HEK293 (cell line): ENCODE data around the gene TUBB2A.

Source experiments
- CTCF ChIA-PET: fragments of 350-600 bp; formaldehyde crosslinking; extraction: SDS; loops from one replicate; lab custom pipeline; 2021; ENCODE audit warnings: antibody characterized with exemption; lab: Yijun Ruan, JAX
- POLR2A ChIA-PET: fragments of 300-600 bp; formaldehyde crosslinking; extraction: SDS; loops from one replicate; lab custom pipeline; 2020; ENCODE audit warnings: antibody characterized with exemption, inconsistent platforms; lab: Yijun Ruan, JAX
- H3K27ac ChIP-seq: fragments of 200-500 bp; sonication (Bioruptor generic); 2 replicates; pipeline ENCODE4 v1.5.1; 2014; ENCODE audit warnings: low read depth, low read length, control low read depth, inconsistent platforms; ENCODE audit errors: extremely low read depth
- H3K36me3 ChIP-seq, 2 experiments: fragments of 200-500 bp in 1 of 2; sonication (Bioruptor generic) in 1 of 2; 1 replicate in 1 of 2; 2 replicates in 1 of 2; pipeline ENCODE4 v1.5.1; 2014 to 2017; ENCODE audit warnings: inconsistent platforms in 2 of 2, low read length in 2 of 2; ENCODE audit not compliant: control insufficient read depth in 2 of 2, insufficient read depth in 1 of 2
- H3K4me1 ChIP-seq: fragments of 200-500 bp; sonication (Bioruptor generic); 2 replicates; pipeline ENCODE4 v1.5.1; 2014; ENCODE audit warnings: mild to moderate bottlenecking, low read length, inconsistent platforms; ENCODE audit not compliant: control insufficient read depth, insufficient read depth
- H3K4me3 ChIP-seq: 2 replicates; pipeline ENCODE4 v1.5.1; 2011; ENCODE audit warnings: low read depth, mild to moderate bottlenecking, control low read depth, low read length, moderate library complexity
- H3K9me3 ChIP-seq: fragments of 200-500 bp; sonication (Bioruptor generic); 2 replicates; pipeline ENCODE4 v1.5.1; 2014; ENCODE audit warnings: low read depth, low read length, inconsistent platforms; ENCODE audit not compliant: control insufficient read depth, insufficient read depth
- FEZF1 ChIP-seq: fragments of 450-650 bp; formaldehyde crosslinking; IDR thresholded peaks from 2 replicates; pipeline ENCODE4 v1.5.1; 2016; ENCODE audit warnings: missing biosample characterization, missing genetic modification characterization
- HOXC10 ChIP-seq: sonication (generic); formaldehyde crosslinking; IDR thresholded peaks from 2 replicates; pipeline ENCODE4 v1.8.1; 2023; ENCODE audit warnings: mild to moderate bottlenecking, missing genetic modification reagents
- HOXD13 ChIP-seq: sonication (generic); formaldehyde crosslinking; IDR thresholded peaks from 2 replicates; pipeline ENCODE4 v1.8.0; 2022; ENCODE audit warnings: missing genetic modification reagents, borderline replicate concordance
- PBX3 ChIP-seq: sonication (generic); formaldehyde crosslinking; IDR thresholded peaks from 2 replicates; pipeline ENCODE4 v1.8.1; 2022; ENCODE audit warnings: mild to moderate bottlenecking, moderate library complexity, missing genetic modification reagents
- PRDM6 ChIP-seq: fragments of 450-650 bp; formaldehyde crosslinking; IDR thresholded peaks from 2 replicates; pipeline ENCODE4 v1.5.1; 2017; ENCODE audit warnings: missing biosample characterization, missing genetic modification characterization
- ZBTB7A ChIP-seq: fragments of 450-650 bp; formaldehyde crosslinking; IDR thresholded peaks from 2 replicates; pipeline ENCODE4 v1.5.1; 2016; ENCODE audit warnings: low read depth, missing biosample characterization, missing genetic modification characterization
- ZFP37 ChIP-seq: fragments of 450-650 bp; formaldehyde crosslinking; IDR thresholded peaks from 2 replicates; pipeline ENCODE4 v1.5.1; 2016; ENCODE audit warnings: missing biosample characterization, missing genetic modification characterization
- ZNF132 ChIP-seq: fragments of 450-650 bp; formaldehyde crosslinking; IDR thresholded peaks from 2 replicates; pipeline ENCODE4 v1.5.1; 2017; ENCODE audit warnings: missing biosample characterization, missing genetic modification characterization, borderline replicate concordance
- ZNF138 ChIP-seq: fragments of 450-650 bp; formaldehyde crosslinking; IDR thresholded peaks from 2 replicates; pipeline ENCODE4 v1.5.1; 2016; ENCODE audit warnings: missing biosample characterization, missing genetic modification characterization, borderline replicate concordance
- ZNF148 ChIP-seq: fragments of 450-650 bp; formaldehyde crosslinking; IDR thresholded peaks from 2 replicates; pipeline ENCODE4 v1.5.0; 2017; ENCODE audit warnings: missing biosample characterization, missing genetic modification characterization, borderline replicate concordance
- ZNF202 ChIP-seq: fragments of 450-650 bp; formaldehyde crosslinking; IDR thresholded peaks from 2 replicates; pipeline ENCODE4 v1.5.1; 2016; ENCODE audit warnings: missing biosample characterization, missing genetic modification characterization, borderline replicate concordance
- ZNF23 ChIP-seq: fragments of 450-650 bp; formaldehyde crosslinking; IDR thresholded peaks from 2 replicates; pipeline ENCODE4 v1.5.1; 2016; ENCODE audit warnings: missing biosample characterization, missing genetic modification characterization, borderline replicate concordance
- ZNF366 ChIP-seq: fragments of 450-650 bp; formaldehyde crosslinking; conservative IDR thresholded peaks from 2 replicates; pipeline ENCODE4 v1.5.1; 2016; ENCODE audit warnings: missing biosample characterization, missing genetic modification characterization
- ZNF391 ChIP-seq: fragments of 450-650 bp; formaldehyde crosslinking; IDR thresholded peaks from 2 replicates; pipeline ENCODE4 v1.5.1; 2016; ENCODE audit warnings: low read depth, missing biosample characterization, missing genetic modification characterization, borderline replicate concordance
- ZNF404 ChIP-seq: fragments of 450-650 bp; formaldehyde crosslinking; IDR thresholded peaks from 2 replicates; pipeline ENCODE4 v1.5.1; 2017; ENCODE audit warnings: missing biosample characterization, missing genetic modification characterization
- ZNF416 ChIP-seq: fragments of 450-650 bp; formaldehyde crosslinking; IDR thresholded peaks from 2 replicates; pipeline ENCODE4 v1.5.1; 2016; ENCODE audit warnings: missing biosample characterization, missing genetic modification characterization
- ZNF529 ChIP-seq: fragments of 450-650 bp; formaldehyde crosslinking; IDR thresholded peaks from 2 replicates; pipeline ENCODE4 v1.5.1; 2017; ENCODE audit warnings: missing genetic modification characterization, missing biosample characterization; ENCODE audit not compliant: insufficient replicate concordance
- ZNF561 ChIP-seq: fragments of 450-650 bp; IDR thresholded peaks from 2 replicates; pipeline ENCODE4 v1.5.1; 2018; ENCODE audit warnings: missing biosample characterization, missing genetic modification characterization, borderline replicate concordance
- ZNF623 ChIP-seq: fragments of 450-650 bp; formaldehyde crosslinking; IDR thresholded peaks from 2 replicates; pipeline ENCODE4 v1.5.1; 2016; ENCODE audit warnings: missing biosample characterization, missing genetic modification characterization
- ZNF837 ChIP-seq: fragments of 450-650 bp; formaldehyde crosslinking; IDR thresholded peaks from 2 replicates; pipeline ENCODE4 v1.5.1; 2016; ENCODE audit warnings: missing biosample characterization, missing genetic modification characterization
- ZSCAN4 ChIP-seq: fragments of 450-650 bp; formaldehyde crosslinking; IDR thresholded peaks from 2 replicates; pipeline ENCODE4 v1.5.1; 2017; ENCODE audit warnings: missing biosample characterization, missing genetic modification characterization
- ZXDB ChIP-seq: fragments of 450-650 bp; formaldehyde crosslinking; IDR thresholded peaks from 2 replicates; pipeline ENCODE4 v1.5.1; 2016; ENCODE audit warnings: missing biosample characterization, missing genetic modification characterization

Gene TUBB2A

GRCh38 chr6:3200682-3201081 lies 43.3 kb upstream of the TUBB2A start:
- Histone ChIP-seq H3K4me3 (no peak overlapping the region), H3K9me3 (no peaks in the 10 kb centered on the region), H3K4me1 (no peaks in the 10 kb centered on the region), H3K36me3 (no peaks in the 10 kb centered on the region), H3K27ac (no peak overlapping the region)
- ChIA-PET POLR2A (interaction anchor here (1.0 to 1.4 kb wide), 2 partner anchors 9 to 38 kb away, joined by 3 read pairs; no protein-coding TSS in a partner anchor), CTCF (interaction anchor here (0.6 to 1.2 kb wide), 3 partner anchors 8 to 1026 kb away, joined by 3 to 4 read pairs (median 3); no protein-coding TSS in a partner anchor)
- TF ChIP-seq ZNF837 (tag by site-specific recombination) (no peak), ZNF148 (tag by site-specific recombination) (no peak), HOXD13 (no peak), PBX3 (no peak), PRDM6 (no peak), ZNF366 (tag by site-specific recombination) (no peak), ZNF132 (no peak), ZFP37 (tag by site-specific recombination) (no peak), ZNF404 (tag by site-specific recombination) (no peak), ZSCAN4 (no peak), ZNF391 (tag by site-specific recombination) (no peak), ZNF529 (tag by site-specific recombination) (no peak), FEZF1 (tag by site-specific recombination) (no peak), ZNF623 (tag by site-specific recombination) (no peak), ZNF138 (tag by site-specific recombination) (no peak), ZNF202 (no peak), ZXDB (no peak), ZNF416 (tag by site-specific recombination) (no peak), ZNF561 (no peak), ZBTB7A (tag by site-specific recombination) (no peak)

- no peaks in the 10 kb centered on the region for H3K4me1 ChIP-seq
- TF ChIP-seq ZNF23 (tag by site-specific recombination) (no peak), HOXC10 (CRISPR knock-in tag) (no peak)
- ChIA-PET CTCF (interaction anchor here (0.9 to 1.2 kb wide), 3 partner anchors 10 to 52 kb away, joined by 3 to 4 read pairs (median 4); no protein-coding TSS in a partner anchor), POLR2A (no interaction called here)
- no peaks in the 10 kb centered on the region for H3K36me3 ChIP-seq
- no peaks in the 10 kb centered on the region for H3K9me3 ChIP-seq
- H3K27ac ChIP-seq: no peak overlapping the region
- H3K4me3 ChIP-seq: no peak overlapping the region
Observed at GRCh38 chr6:3199382-3199781, 42.0 kb upstream of the TUBB2A start.
